Naive thymus-derived CD4-positive, alpha-beta T cell (primary cell): ENCODE measurements around the gene HLA-DQA2. TPM values are rescaled to one million over a fixed set of nuclear protein-coding genes. Genes with fewer than 3 reads are reported as not detected.
"Not testable (repeated sequence)": the region's sequence is repeated elsewhere in the genome, so short reads cannot be mapped to it uniquely, and the experiment has no call there.

Source experiments
- ATAC-seq: fragments of 150-1000 bp; cut with Tn5 transposase; 2 replicates; pipeline ENCODE4 v1.10.0; 2021; ENCODE audit warnings: mild to moderate bottlenecking, moderate library complexity
- CTCF ChIA-PET: fragments of 350-600 bp; sonication (Branson Sonifier 250); formaldehyde crosslinking; loops from one replicate; lab custom pipeline; 2021; ENCODE audit warnings: antibody characterized with exemption; lab: Charles Lee
- POLR2A ChIA-PET: fragments of 350-600 bp; sonication (Branson Sonifier 250); formaldehyde crosslinking; loops from one replicate; lab custom pipeline; 2021; ENCODE audit warnings: antibody characterized with exemption, inconsistent platforms; lab: Charles Lee
- DNase-seq, 9 donors: peaks; one replicate each; pipeline versions ENCODE4 v3.0.0 to v3.0.0-alpha.2; 2020 to 2022; ENCODE audit warnings: mixed read lengths in 1 of 9
- H3K27ac ChIP-seq: one replicate; pipeline ENCODE4 v1.7.0; 2013; ENCODE audit warnings: mild to moderate bottlenecking, low read depth, low read length, moderate library complexity
- H3K27me3 ChIP-seq, 2 donors: one replicate each; pipeline ENCODE4 v1.7.0; 2013; ENCODE audit warnings: low read length in 2 of 2, mild to moderate bottlenecking in 2 of 2, moderate library complexity in 2 of 2; ENCODE audit not compliant: control insufficient read depth in 2 of 2, insufficient read depth in 2 of 2
- H3K36me3 ChIP-seq, 3 experiments: 1 replicate in 2 of 3; 2 replicates in 1 of 3; pipeline ENCODE4 v1.7.0; 2013; ENCODE audit warnings: low read length in 3 of 3, mild to moderate bottlenecking in 3 of 3, moderate library complexity in 1 of 3; ENCODE audit not compliant: insufficient read depth in 3 of 3, control insufficient read depth in 2 of 3
- H3K4me1 ChIP-seq, 2 donors: one replicate each; pipeline ENCODE4 v1.7.0; 2013; ENCODE audit warnings: low read length in 2 of 2, mild to moderate bottlenecking in 2 of 2, moderate library complexity in 1 of 2; ENCODE audit not compliant: control insufficient read depth in 2 of 2, insufficient read depth in 2 of 2
- H3K4me3 ChIP-seq: 2 replicates; pipeline ENCODE4 v1.7.0; 2013; ENCODE audit warnings: mild to moderate bottlenecking, low read length
- H3K9me3 ChIP-seq, 3 experiments: 1 replicate in 2 of 3; 2 replicates in 1 of 3; pipeline ENCODE4 v1.7.0; 2013; ENCODE audit warnings: low read length in 3 of 3; ENCODE audit not compliant: control insufficient read depth in 2 of 3
- H3K27ac Mint-ChIP-seq, 9 donors: one replicate each; pipeline ENCODE4 v1.8.0; 2020 to 2022; ENCODE audit warnings: mixed read lengths in 9 of 9, mild to moderate bottlenecking in 8 of 9, moderate library complexity in 5 of 9, inconsistent platforms in 2 of 9
- H3K27me3 Mint-ChIP-seq, 5 donors: one replicate each; pipeline ENCODE4 v1.8.0; 2021 to 2022; ENCODE audit warnings: mixed read lengths in 5 of 5, mild to moderate bottlenecking in 1 of 5
- H3K36me3 Mint-ChIP-seq, 5 donors: one replicate each; pipeline ENCODE4 v1.8.0; 2020 to 2022; ENCODE audit warnings: mixed read lengths in 5 of 5, mild to moderate bottlenecking in 3 of 5, inconsistent platforms in 1 of 5
- H3K4me1 Mint-ChIP-seq, 7 donors: one replicate each; pipeline ENCODE4 v1.8.0; 2020 to 2022; ENCODE audit warnings: mixed read lengths in 7 of 7, mild to moderate bottlenecking in 3 of 7, inconsistent platforms in 1 of 7
- H3K4me3 Mint-ChIP-seq, 10 donors: one replicate each; pipeline ENCODE4 v1.8.0; 2020 to 2022; ENCODE audit warnings: mild to moderate bottlenecking in 10 of 10, mixed read lengths in 10 of 10, moderate library complexity in 6 of 10, inconsistent platforms in 2 of 10
- H3K9me3 Mint-ChIP-seq, 11 donors: one replicate each; pipeline ENCODE4 v1.8.0; 2020 to 2022; ENCODE audit warnings: mixed read lengths in 11 of 11, mild to moderate bottlenecking in 4 of 11, inconsistent platforms in 1 of 11, moderate library complexity in 1 of 11
- intact Hi-C, 2 donors: fragments of 100-400 bp; cut with micrococcal nuclease; formaldehyde crosslinking; loops; one replicate each; pipeline ENCODE4 v1.15.1; 2023
- polyA plus RNA-seq, 2 donors: library from polyadenylated mRNA; unstranded; fragments of 300-500 nt; fragmentation: Illumina TruSeq; gene quantifications; one replicate each; pipeline ENCODE4 v1.2.3, GENCODE V29; 2021
- total RNA-seq, 6 experiments: library from RNA in 5 of 6; stranded (reverse) in 5 of 6; gene quantifications; 1 replicate in 5 of 6; 2 replicates in 1 of 6; pipeline ENCODE4 v1.2.3 and lab custom pipeline; 2021 to 2026

Gene HLA-DQA2
- total and polyA plus RNA-seq, 7 experiments from 2014 or later: 3.9 to 13.3 TPM; not detected in 5

GRCh38 chr6:32772656-32773055 lies 31.5 kb downstream of the HLA-DQA2 start:
- H3K9me3 ChIP-seq: no peaks in the 10 kb centered on the region
- no peak overlapping the region for H3K27ac Mint-ChIP-seq
- no peak overlapping the region for H3K4me3 Mint-ChIP-seq
- H3K27me3 Mint-ChIP-seq: peaks cover 37 to 73% (median 47%) of the 10 kb centered on the region in 5 donors
- CTCF ChIA-PET: no interaction called here
- no peaks in the 10 kb centered on the region for H3K36me3 ChIP-seq
- H3K4me1 Mint-ChIP-seq: no peaks in the 10 kb centered on the region
- DNase-seq (no peak), ATAC-seq (no peak)
- H3K36me3 Mint-ChIP-seq: no peaks in the 10 kb centered on the region
- POLR2A ChIA-PET: interaction anchor here (0.6 kb wide), 1 partner anchor 341 kb away, joined by 3 read pairs; no protein-coding TSS in a partner anchor
- no peaks in the 10 kb centered on the region for H3K9me3 Mint-ChIP-seq
- no peak overlapping the region for H3K4me3 ChIP-seq
- no peak overlapping the region for H3K27ac ChIP-seq
- peaks cover 0 to 4% of the 10 kb centered on the region in 2 donors for H3K27me3 ChIP-seq
- H3K4me1 ChIP-seq: no peaks in the 10 kb centered on the region
- intact Hi-C loops: no loop called here

GRCh38 chr6:32774426-32774825 lies 33.2 kb downstream of the HLA-DQA2 start:
- no peaks in the 10 kb centered on the region for H3K36me3 ChIP-seq
- Mint-ChIP-seq H3K4me3 (no peak overlapping the region), H3K36me3 (no peaks in the 10 kb centered on the region), H3K4me1 (no peaks in the 10 kb centered on the region), H3K27ac (no peak overlapping the region), H3K9me3 (no peaks in the 10 kb centered on the region), H3K27me3 (peaks cover 28 to 68% (median 33%) of the 10 kb centered on the region in 5 donors)
- ATAC-seq: no peak
- ChIA-PET POLR2A (no interaction called here), CTCF (no interaction called here)
- DNase-seq: no peak
- H3K4me1 ChIP-seq: no peaks in the 10 kb centered on the region
- no peaks in the 10 kb centered on the region for H3K9me3 ChIP-seq
- H3K4me3 ChIP-seq: no peak overlapping the region
- H3K27me3 ChIP-seq: peaks cover 0 to 4% of the 10 kb centered on the region in 2 donors
- intact Hi-C loops: no loop called here
- H3K27ac ChIP-seq: no peak overlapping the region

- Mint-ChIP-seq H3K4me1 (no peaks in the 10 kb centered on the region), H3K9me3 (no peaks in the 10 kb centered on the region), H3K4me3 (no peak overlapping the region), H3K27me3 (peaks cover 22 to 69% (median 27%) of the 10 kb centered on the region in 5 donors), H3K36me3 (no peaks in the 10 kb centered on the region), H3K27ac (no peak overlapping the region)
- no peak for DNase-seq
- intact Hi-C loops: no loop called here
- no peak overlapping the region for H3K4me3 ChIP-seq
- CTCF ChIA-PET: no interaction called here
- POLR2A ChIA-PET: no interaction called here
- H3K36me3 ChIP-seq: no peaks in the 10 kb centered on the region
- ATAC-seq: no peak
- H3K9me3 ChIP-seq: no peaks in the 10 kb centered on the region
- H3K27ac ChIP-seq: no peak overlapping the region
- no peaks in the 10 kb centered on the region for H3K4me1 ChIP-seq
- peaks cover 0 to 1% of the 10 kb centered on the region in 2 donors for H3K27me3 ChIP-seq
Observed at GRCh38 chr6:32775071-32775470, 33.9 kb downstream of the HLA-DQA2 start.

GRCh38 chr6:32779036-32779435 lies 37.8 kb downstream of the HLA-DQA2 start:
- H3K27me3 Mint-ChIP-seq: peaks cover 0 to 69% (median 8%) of the 10 kb centered on the region in 5 donors
- H3K9me3 Mint-ChIP-seq: peaks cover 0 to 19% (median 6%) of the 10 kb centered on the region in 11 donors

GRCh38 chr6:32782923-32783322 lies 41.7 kb downstream of the HLA-DQA2 start:
- DNase-seq, H3K9me3 ChIP-seq, H3K36me3 ChIP-seq, ATAC-seq, H3K27me3 ChIP-seq, H3K4me3 Mint-ChIP-seq, POLR2A ChIA-PET, intact Hi-C loops, H3K4me1 ChIP-seq, H3K27ac ChIP-seq, H3K27ac Mint-ChIP-seq, H3K4me3 ChIP-seq, H3K4me1 Mint-ChIP-seq, H3K36me3 Mint-ChIP-seq: not testable (repeated sequence)
- CTCF ChIA-PET: interaction anchor here (1.0 kb wide), 1 partner anchor 369 kb away, joined by 3 read pairs; no protein-coding TSS in a partner anchor
- peaks cover 13 to 69% (median 21%) of the 10 kb centered on the region in 5 donors for H3K27me3 Mint-ChIP-seq
- peaks cover 0 to 19% (median 6%) of the 10 kb centered on the region in 11 donors for H3K9me3 Mint-ChIP-seq

More at GRCh38 chr6:32779036-32779435, 37.8 kb downstream of the HLA-DQA2 start:
- ChIA-PET POLR2A (no interaction called here), CTCF (no interaction called here)
- Mint-ChIP-seq H3K27ac (no peak overlapping the region), H3K36me3 (peaks cover 0 to 10% (median 0%) of the 10 kb centered on the region in 5 donors), H3K4me1 (no peaks in the 10 kb centered on the region), H3K4me3 (no peak overlapping the region)
- no peaks in the 10 kb centered on the region for H3K4me1 ChIP-seq
- H3K4me3 ChIP-seq: no peak overlapping the region
- H3K27ac ChIP-seq: no peak overlapping the region
- no peak for ATAC-seq
- H3K27me3 ChIP-seq: no peaks in the 10 kb centered on the region
- intact Hi-C loops: no loop called here
- no peak for DNase-seq
- no peaks in the 10 kb centered on the region for H3K9me3 ChIP-seq
- no peaks in the 10 kb centered on the region for H3K36me3 ChIP-seq

GRCh38 chr6:32785781-32786533 lies 44.8 kb downstream of the HLA-DQA2 start:
- peak in 6 of 9 donors; percentile 28 to 54 (median 36) for DNase-seq
- peaks cover 0 to 10% (median 0%) of the 10 kb centered on the region in 5 donors for H3K36me3 Mint-ChIP-seq
- H3K27me3 Mint-ChIP-seq: peaks cover 13 to 68% (median 21%) of the 10 kb centered on the region in 5 donors

More at GRCh38 chr6:32785781-32786533, 44.8 kb downstream of the HLA-DQA2 start:
- Histone ChIP-seq H3K36me3 (no peaks in the 10 kb centered on the region), H3K27ac (no peak overlapping the region), H3K4me1 (no peaks in the 10 kb centered on the region), H3K4me3 (no peak overlapping the region), H3K27me3 (no peaks in the 10 kb centered on the region), H3K9me3 (no peaks in the 10 kb centered on the region)
- POLR2A ChIA-PET: no interaction called here
- CTCF ChIA-PET: interaction anchor here (0.5 to 3.7 kb wide), 12 partner anchors 9 to 380 kb away, joined by 3 to 39 read pairs (median 4); no protein-coding TSS in a partner anchor
- intact Hi-C loops: loop anchor here (1.0 to 5.0 kb wide), 4 partner anchors 82 to 373 kb away; no protein-coding TSS in a partner anchor
- Mint-ChIP-seq H3K27ac (no peak overlapping the region), H3K9me3 (peaks cover 0 to 19% (median 6%) of the 10 kb centered on the region in 11 donors), H3K4me3 (no peak overlapping the region), H3K4me1 (peaks cover 0 to 2% (median 0%) of the 10 kb centered on the region in 7 donors)
- ATAC-seq: peak; percentile 76
